Vagina (tissue), 2 donors: Measurements from ENCODE around the gene PHRF1.

Source experiments
- CTCF ChIP-seq, 3 experiments: fragments of 450-650 bp in 2 of 3; fragments of 200-600 bp in 1 of 3; sonication (generic) in 1 of 3; IDR thresholded peaks; one replicate each; pipeline ENCODE4 v1.5.1; 2017 to 2019; ENCODE audit warnings: antibody characterized with exemption in 3 of 3, mild to moderate bottlenecking in 2 of 3, moderate library complexity in 2 of 3
- POLR2A ChIP-seq, 2 donors: fragments of 450-650 bp; IDR thresholded peaks; one replicate each; pipeline ENCODE4 v1.6.1; 2017; ENCODE audit warnings: antibody characterized with exemption in 2 of 2, mild to moderate bottlenecking in 2 of 2, moderate library complexity in 2 of 2

DNA sequence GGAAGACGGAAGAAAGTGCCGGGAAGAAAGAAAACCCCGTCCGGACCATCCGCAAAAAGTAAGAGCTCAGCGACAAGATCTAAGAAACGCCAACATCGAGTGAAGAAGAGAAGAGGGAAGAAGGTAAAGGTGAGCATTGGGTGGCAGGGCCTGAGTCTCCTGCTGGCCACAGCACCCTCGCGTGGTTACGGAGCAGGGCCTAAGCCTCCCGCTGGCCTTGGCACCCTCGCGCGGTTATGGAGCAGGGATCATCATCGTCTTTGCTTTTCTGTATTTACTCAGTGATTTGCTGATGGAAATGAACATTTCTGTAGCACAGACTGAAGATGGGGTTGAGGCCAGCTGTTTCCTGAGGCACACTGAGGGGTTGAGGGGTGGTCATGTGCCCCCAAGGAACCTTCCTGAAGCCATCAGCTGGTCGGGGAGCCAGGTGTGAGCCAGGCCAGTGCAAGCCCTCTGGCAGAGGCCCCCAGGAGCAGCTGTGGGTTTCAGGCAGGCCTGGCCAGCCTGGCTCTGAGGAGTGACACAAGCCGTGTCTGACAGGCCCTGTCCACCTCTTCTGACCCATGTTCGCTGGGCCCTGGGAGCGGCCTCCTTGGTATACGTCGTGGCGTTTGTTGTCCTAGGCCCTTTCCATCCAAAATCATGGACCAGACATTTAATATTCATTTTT is 25.4 kb downstream of the PHRF1 start:
- TF ChIP-seq POLR2A (IDR thresholded peaks at IDR 0.05): no peak
- TF ChIP-seq CTCF (IDR thresholded peaks at IDR 0.05): no peak
